ENCODE measurements around the gene SLK. TPM values are rescaled to one million over a fixed set of nuclear protein-coding genes. Genes with fewer than 3 reads are reported as not detected.

The SLK gene
- total and polyA plus RNA-seq, 2 experiments from 2014 or later, result 13.8 to 43.6 TPM

DNA sequence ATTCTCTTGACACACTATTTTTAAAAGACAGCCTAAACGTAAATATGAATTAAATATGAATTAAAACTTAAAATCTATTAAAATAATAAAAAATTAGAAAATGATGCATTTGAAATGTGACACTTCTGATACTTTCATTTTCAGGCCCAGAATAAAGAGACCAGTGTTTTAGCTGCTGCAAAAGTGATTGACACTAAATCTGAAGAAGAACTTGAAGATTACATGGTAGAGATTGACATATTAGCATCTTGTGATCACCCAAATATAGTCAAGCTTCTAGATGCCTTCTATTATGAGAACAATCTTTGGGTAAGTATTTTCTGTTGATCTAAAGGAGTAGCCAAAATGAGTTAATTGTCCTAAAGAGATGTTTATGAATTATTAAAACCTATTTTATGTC is 23.6 kb downstream of the SLK start:
- WGBS (ENCODE audit: low lambda C conversion rate, missing lambda C conversion rate), result 83% methylated on average over 1 of the region's 1 CpG
- Histone ChIP-seq H3K36me3 (replicated peaks; ENCODE audit: insufficient read depth, low read depth) (no peaks in the 10 kb centered on the region), H3K79me2 (peaks cover 46% of the 10 kb centered on the region), H3K4me1 (ENCODE audit: insufficient read depth) (peaks cover 4% of the 10 kb centered on the region), H4K20me1 (ENCODE audit: insufficient read depth, poor library complexity, severe bottlenecking) (peaks cover 12% of the 10 kb centered on the region), H3K9me2 (replicated peaks; ENCODE audit: insufficient read depth) (no peaks in the 10 kb centered on the region), H3K27me3 (no peaks in the 10 kb centered on the region), H2AFZ (no peak overlapping the region), H3K9me3 (ENCODE audit: low read depth) (no peaks in the 10 kb centered on the region), H3K4me2 (no peak overlapping the region), H3K4me3 (no peak overlapping the region), H3K27ac (no peak overlapping the region)
- TF ChIP-seq EZH2 (IDR thresholded peaks at IDR 0.05; ENCODE audit: borderline replicate concordance), result no peak
- TF ChIP-seq CTCF (IDR thresholded peaks at IDR 0.05; ENCODE audit: poor library complexity), result no peak
- no peak for TF ChIP-seq EZH2phosphoT487 (IDR thresholded peaks at IDR 0.05; ENCODE audit: low read depth, severe bottlenecking, unreplicated experiment)
- DNase-seq (ENCODE audit: low spot score), result no peak

DNA sequence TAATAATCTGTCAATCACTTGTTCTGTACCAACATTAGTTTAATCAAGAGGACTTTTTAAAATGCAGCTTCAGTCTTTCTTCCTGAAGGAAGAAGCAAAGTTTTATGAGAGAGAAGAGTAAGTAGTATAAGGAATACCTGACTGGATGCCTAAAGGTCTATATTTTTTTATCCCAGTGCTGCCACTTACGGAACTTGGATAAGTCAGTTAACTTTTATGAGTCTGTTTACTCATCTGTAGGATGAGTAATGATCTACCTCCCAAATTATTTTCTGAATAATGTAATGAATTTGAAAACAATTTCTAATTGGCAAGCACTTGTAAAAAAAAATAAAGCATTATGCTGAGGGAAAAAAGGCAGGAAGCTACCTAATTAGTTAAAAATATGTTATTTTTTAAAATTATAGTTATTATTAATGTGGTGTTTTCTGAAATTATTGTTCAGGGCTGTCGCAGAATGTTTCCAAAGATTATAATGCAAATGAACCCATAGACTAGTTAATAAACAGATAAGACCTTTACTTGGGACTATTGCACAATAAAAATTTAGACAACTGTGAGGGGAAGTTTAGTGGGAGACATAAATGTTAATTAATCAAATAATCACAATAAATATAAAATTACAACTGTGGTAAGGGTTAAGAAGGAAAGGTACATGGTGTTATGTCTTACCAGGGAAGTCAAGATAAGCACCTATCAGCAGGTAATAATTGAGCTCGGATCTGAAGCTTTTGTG is 24.6 kb downstream of the SLK start:
- Histone ChIP-seq H2AFZ (no peak overlapping the region), H3K79me2 (peaks cover 36% of the 10 kb centered on the region), H3K4me3 (no peak overlapping the region), H3K4me2 (no peak overlapping the region), H3K27me3 (no peaks in the 10 kb centered on the region), H3K27ac (no peak overlapping the region), H3K9me3 (ENCODE audit: low read depth) (no peaks in the 10 kb centered on the region), H3K9me2 (replicated peaks; ENCODE audit: insufficient read depth) (no peaks in the 10 kb centered on the region), H3K36me3 (replicated peaks; ENCODE audit: insufficient read depth, low read depth) (no peaks in the 10 kb centered on the region), H4K20me1 (ENCODE audit: insufficient read depth, poor library complexity, severe bottlenecking) (peaks cover 9% of the 10 kb centered on the region), H3K4me1 (ENCODE audit: insufficient read depth) (peaks cover 4% of the 10 kb centered on the region)
- no peak for DNase-seq (ENCODE audit: low spot score)
- 59% methylated on average over 3 of the region's 3 CpGs for WGBS (ENCODE audit: low lambda C conversion rate, missing lambda C conversion rate)
- TF ChIP-seq EZH2 (IDR thresholded peaks at IDR 0.05; ENCODE audit: borderline replicate concordance) (no peak), EZH2phosphoT487 (IDR thresholded peaks at IDR 0.05; ENCODE audit: low read depth, severe bottlenecking, unreplicated experiment) (no peak), CTCF (IDR thresholded peaks at IDR 0.05; ENCODE audit: poor library complexity) (no peak)

DNA sequence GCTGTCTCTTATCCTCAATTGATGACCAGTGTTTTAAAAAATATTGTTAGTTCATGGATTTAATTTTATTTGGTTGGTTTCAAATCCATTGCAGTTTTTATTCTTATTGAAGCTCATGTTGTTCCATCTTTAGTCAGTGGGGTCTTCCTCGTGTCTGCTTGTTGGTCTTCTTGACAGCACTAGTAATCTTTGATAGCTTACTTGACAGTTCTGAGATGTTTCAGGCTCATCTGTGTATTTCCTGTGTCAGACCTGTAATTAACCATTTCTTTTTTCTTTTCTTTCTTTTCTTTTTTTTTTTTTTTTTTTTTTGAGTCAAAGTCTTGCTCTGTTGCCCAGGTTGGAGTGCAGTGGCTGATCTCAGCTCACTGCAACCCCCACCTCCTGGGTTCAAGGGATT is 28.2 kb downstream of the SLK start:
- WGBS (ENCODE audit: low lambda C conversion rate, missing lambda C conversion rate), result 87% methylated on average over 1 of the region's 1 CpG
- Histone ChIP-seq H3K79me2 (peaks cover 6% of the 10 kb centered on the region), H3K27ac (no peak overlapping the region)

More for the DNA sequence above, 28.2 kb downstream of the SLK start:
- Histone ChIP-seq H3K9me3 (ENCODE audit: low read depth) (no peaks in the 10 kb centered on the region), H3K36me3 (replicated peaks; ENCODE audit: insufficient read depth, low read depth) (peaks cover 4% of the 10 kb centered on the region), H3K27me3 (no peaks in the 10 kb centered on the region), H3K4me2 (no peak overlapping the region), H3K4me1 (ENCODE audit: insufficient read depth) (no peaks in the 10 kb centered on the region), H2AFZ (no peak overlapping the region), H3K4me3 (no peak overlapping the region), H3K9me2 (replicated peaks; ENCODE audit: insufficient read depth) (no peaks in the 10 kb centered on the region), H4K20me1 (ENCODE audit: insufficient read depth, poor library complexity, severe bottlenecking) (no peaks in the 10 kb centered on the region)
- TF ChIP-seq EZH2phosphoT487 (IDR thresholded peaks at IDR 0.05; ENCODE audit: low read depth, severe bottlenecking, unreplicated experiment) (no peak), EZH2 (IDR thresholded peaks at IDR 0.05; ENCODE audit: borderline replicate concordance) (no peak), CTCF (IDR thresholded peaks at IDR 0.05; ENCODE audit: poor library complexity) (no peak)
- no peak for DNase-seq (ENCODE audit: low spot score)
